Hepatocyte (in vitro differentiated cells): ENCODE results near the gene SNRPB2.

ENCODE experiments used
- EZH2 ChIP-seq: fragments of 200-600 bp; sonication (generic); IDR thresholded peaks from 2 replicates; pipeline ENCODE4 v1.6.1; 2016; ENCODE audit warnings: antibody characterized with exemption, mild to moderate bottlenecking, borderline replicate concordance
- TF ChIP-seq, protein P1 (sequence below): fragments of 200-600 bp; sonication (generic); IDR thresholded peaks from 2 replicates; pipeline ENCODE4 v1.5.1; 2016; ENCODE audit warnings: antibody characterized with exemption, mild to moderate bottlenecking; ENCODE audit not compliant: poor library complexity

DNA sequence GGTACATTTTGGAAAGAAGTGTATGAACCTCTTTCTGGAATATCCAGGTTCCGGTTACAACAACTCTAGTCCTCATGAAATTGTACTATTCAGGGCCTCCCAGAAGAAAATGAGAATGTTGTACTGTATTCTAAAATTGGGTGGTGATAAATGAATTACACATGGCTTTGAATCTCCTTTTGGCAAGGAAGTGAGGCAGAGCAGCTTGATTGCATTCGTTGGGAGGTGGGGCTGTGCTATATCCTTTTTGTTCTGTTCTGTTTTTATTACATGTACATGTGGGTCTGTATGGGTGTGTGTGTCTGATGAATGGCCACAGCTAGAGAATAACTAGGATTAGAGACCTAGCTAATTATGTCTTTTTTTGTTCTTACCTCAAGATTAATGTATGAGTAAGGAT is 37.8 kb upstream of the SNRPB2 start:
- TF ChIP-seq, protein P1, sequence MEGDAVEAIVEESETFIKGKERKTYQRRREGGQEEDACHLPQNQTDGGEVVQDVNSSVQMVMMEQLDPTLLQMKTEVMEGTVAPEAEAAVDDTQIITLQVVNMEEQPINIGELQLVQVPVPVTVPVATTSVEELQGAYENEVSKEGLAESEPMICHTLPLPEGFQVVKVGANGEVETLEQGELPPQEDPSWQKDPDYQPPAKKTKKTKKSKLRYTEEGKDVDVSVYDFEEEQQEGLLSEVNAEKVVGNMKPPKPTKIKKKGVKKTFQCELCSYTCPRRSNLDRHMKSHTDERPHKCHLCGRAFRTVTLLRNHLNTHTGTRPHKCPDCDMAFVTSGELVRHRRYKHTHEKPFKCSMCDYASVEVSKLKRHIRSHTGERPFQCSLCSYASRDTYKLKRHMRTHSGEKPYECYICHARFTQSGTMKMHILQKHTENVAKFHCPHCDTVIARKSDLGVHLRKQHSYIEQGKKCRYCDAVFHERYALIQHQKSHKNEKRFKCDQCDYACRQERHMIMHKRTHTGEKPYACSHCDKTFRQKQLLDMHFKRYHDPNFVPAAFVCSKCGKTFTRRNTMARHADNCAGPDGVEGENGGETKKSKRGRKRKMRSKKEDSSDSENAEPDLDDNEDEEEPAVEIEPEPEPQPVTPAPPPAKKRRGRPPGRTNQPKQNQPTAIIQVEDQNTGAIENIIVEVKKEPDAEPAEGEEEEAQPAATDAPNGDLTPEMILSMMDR = no peak
- TF ChIP-seq EZH2 = no peak
